Mononuclear cell (primary cell): Measurements from ENCODE around the gene ADAP1. TPM values are rescaled to one million over a fixed set of nuclear protein-coding genes. Genes with fewer than 3 reads are reported as not detected.
"Not testable (repeated sequence)": the region's sequence is repeated elsewhere in the genome, so short reads cannot be mapped to it uniquely, and the experiment has no call there.

Experiments used
- H3K27me3 ChIP-seq: 2 replicates; pipeline ENCODE4 v1.6.0; 2011; ENCODE audit warnings: low read length, control low read depth; ENCODE audit not compliant: insufficient read depth
- H3K4me1 ChIP-seq: 2 replicates; pipeline ENCODE4 v1.5.1; 2011; ENCODE audit warnings: mild to moderate bottlenecking, low read length, control low read depth; ENCODE audit not compliant: insufficient read depth
- H3K4me3 ChIP-seq: 2 replicates; pipeline ENCODE4 v1.5.1; 2011; ENCODE audit warnings: mild to moderate bottlenecking, low read length, moderate library complexity
- H3K9me3 ChIP-seq: 2 replicates; pipeline ENCODE4 v1.5.1; 2011; ENCODE audit warnings: low read depth, mild to moderate bottlenecking, control low read depth, low read length
- total RNA-seq: library from RNA; depleted of rRNA; stranded (reverse); fragments of >200 nt; gene quantifications from one replicate; pipeline ENCODE4 v1.2.3, GENCODE V29; 2012

Gene ADAP1
- total RNA-seq, 1 donor = 24.3 TPM

GRCh38 chr7:959740-960139 lies 5.3 kb upstream of the ADAP1 start:
- H3K4me1 ChIP-seq = peaks cover 72% of the 10 kb centered on the region
- H3K27me3 ChIP-seq, H3K9me3 ChIP-seq, H3K4me3 ChIP-seq: not testable (repeated sequence)

DNA sequence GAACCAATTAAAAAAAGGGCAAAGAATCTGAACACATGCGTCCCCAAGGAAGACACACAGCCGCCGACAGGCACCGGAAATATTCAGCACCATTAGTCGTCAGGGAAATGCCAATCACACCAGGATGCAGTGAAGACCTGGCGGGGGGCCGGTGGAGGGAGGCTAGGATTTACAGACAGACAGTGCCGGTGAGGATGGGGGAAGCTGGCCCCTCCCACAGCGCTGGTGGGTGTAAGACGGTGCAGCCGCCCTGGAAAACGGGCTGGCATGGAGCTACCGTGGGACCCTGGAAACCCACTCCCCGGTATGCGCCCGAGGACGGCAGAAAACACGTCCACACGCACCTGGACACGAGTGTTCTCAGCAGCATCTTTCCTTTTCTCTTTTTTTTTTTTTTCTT lies 4.8 kb upstream of the ADAP1 start:
- Histone ChIP-seq H3K27me3 (no peaks in the 10 kb centered on the region), H3K4me3 (no peak overlapping the region), H3K9me3 (no peaks in the 10 kb centered on the region), H3K4me1 (peaks cover 68% of the 10 kb centered on the region)

GRCh38 chr7:958221-959200 lies 4.0 kb upstream of the ADAP1 start:
- no peaks in the 10 kb centered on the region for H3K27me3 ChIP-seq
- H3K9me3 ChIP-seq = no peaks in the 10 kb centered on the region
- no peak overlapping the region for H3K4me3 ChIP-seq
- H3K4me1 ChIP-seq = peaks cover 62% of the 10 kb centered on the region

DNA sequence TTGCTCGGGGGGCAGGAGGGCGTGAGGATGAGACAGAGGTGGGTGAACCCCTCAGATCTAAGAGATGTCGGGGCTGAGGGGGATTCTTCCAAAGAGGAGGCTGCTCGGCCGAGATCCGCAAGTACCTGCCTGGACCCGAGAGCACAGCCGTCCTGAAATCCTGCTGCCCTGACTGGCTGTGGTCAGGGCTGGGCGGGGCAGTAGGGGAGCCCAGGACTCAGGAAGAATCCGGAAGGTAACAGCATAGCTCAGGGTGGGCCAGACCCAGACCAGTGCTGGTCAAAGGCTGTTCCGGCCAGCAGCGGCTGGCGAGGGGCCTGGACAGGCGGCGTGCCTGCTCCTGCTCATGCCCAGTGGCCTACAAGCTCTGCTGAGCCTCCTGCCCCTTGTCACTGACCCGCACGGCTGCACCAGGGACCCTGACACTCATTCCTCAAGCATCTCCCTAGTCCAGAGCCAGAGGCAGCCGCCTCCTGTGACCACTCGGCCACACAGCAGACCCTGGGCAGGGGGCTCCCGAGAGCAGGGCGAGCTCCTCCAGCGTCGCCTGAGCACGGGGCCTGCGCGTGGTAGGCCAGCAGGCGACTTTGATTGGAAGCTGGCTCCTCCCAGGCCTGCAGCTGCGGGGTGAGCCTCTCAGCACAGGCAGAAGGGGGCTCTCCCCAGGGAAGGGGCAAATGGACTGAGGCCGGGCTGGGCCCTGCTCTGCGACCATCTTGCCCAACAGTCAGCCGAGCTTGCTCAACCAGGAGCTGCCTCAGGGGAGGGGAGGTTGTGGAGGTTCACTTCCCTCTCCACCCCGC lies 3.1 kb upstream of the ADAP1 start:
- Histone ChIP-seq H3K4me3 (no peak overlapping the region), H3K4me1 (peaks cover 62% of the 10 kb centered on the region), H3K9me3 (no peaks in the 10 kb centered on the region), H3K27me3 (no peaks in the 10 kb centered on the region)

- Histone ChIP-seq H3K4me1 (peaks cover 61% of the 10 kb centered on the region), H3K9me3 (no peaks in the 10 kb centered on the region), H3K4me3 (no peak overlapping the region), H3K27me3 (no peaks in the 10 kb centered on the region)
These were observed 1.6 kb upstream of the ADAP1 start for GRCh38 chr7:956031-956430.

DNA sequence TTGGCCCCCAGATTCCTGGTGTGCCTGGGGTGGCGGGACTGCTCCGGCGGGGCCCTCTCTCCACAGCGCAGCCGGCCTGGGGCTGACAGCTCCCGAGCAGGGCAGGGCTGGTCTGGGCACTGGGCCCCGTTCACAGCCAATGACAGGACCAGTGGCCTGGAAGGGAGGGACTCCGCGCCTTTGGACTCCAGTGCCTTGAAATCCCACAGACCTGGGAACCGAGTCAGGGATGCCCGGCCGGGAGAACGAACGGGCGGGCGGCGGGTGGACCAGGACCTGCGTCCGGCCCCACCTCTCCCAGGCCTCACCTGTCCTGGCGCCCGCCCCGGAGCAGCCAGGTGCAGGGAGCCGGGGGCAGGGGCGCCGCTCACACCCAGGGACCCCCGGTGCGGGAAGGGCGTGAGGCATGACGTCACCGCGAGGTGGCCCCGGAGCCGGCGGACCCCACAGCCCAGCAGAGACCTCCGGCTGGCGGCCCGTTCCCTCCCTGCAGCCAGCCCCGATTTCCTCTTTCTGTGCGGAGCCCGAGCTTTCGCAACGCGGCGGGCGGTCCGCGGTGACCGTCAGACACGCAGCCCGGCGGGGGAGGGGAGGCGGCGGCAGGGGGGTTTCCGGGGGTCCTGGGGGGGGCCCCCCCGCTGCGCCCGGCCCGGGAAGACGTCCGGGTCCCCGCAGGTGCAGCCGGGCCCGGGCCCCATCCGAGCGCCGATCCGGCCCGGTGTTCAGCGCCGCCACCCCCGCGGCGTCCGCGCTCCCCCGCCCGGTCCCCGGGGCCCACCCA lies 743 bp downstream of the ADAP1 start:
- no peaks in the 10 kb centered on the region for H3K27me3 ChIP-seq
- H3K4me3 ChIP-seq = peak overlapping the region; percentile 58
- H3K9me3 ChIP-seq = no peaks in the 10 kb centered on the region
- peaks cover 70% of the 10 kb centered on the region for H3K4me1 ChIP-seq

DNA sequence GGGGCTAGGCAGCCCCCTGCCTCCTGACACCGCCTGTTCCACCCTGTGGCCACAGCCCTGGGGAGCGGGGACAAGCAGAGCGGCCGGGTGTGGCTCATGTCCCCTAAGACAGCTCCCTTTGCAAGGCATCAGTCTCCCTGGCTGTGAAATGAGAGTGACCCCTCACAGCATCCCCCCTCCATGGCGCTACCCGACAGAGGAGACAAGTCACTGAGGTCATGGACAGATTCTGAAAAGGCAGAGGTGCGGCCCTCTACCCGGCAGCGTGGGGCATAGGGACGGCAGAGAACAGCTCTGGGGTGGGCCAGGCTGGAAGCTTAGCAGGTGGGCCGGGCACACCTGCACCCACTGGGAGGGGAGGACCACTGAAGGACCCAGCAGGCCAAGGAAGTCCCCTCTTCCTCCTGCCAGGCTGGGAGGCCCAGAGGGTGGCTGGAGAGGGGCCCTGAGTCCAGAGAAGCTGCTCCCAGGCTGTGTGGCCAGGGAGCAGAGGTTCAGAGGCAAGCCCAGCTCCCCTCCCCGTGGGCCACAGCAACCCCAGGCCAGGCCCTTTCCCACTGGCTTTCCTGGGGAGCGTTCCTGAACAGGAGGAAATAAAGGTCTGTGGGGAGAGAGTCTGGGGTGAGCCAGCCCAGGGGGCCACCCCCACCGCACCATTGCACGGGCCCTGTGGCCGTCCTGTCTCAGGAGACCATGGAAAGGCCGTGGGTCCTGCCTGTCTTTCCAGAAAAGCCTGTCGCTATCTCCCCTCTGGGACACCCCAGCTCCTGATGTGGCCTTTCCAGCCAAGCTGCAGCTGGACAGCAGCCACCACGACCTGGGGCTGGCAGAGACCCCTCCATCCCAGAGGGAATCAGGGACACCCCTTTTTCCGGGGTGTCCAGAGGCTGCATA lies 1.7 kb downstream of the ADAP1 start:
- peak overlapping the region; percentile 58 for H3K4me3 ChIP-seq
- no peaks in the 10 kb centered on the region for H3K9me3 ChIP-seq
- H3K4me1 ChIP-seq = peaks cover 61% of the 10 kb centered on the region
- no peaks in the 10 kb centered on the region for H3K27me3 ChIP-seq

- Histone ChIP-seq H3K4me1 (peaks cover 53% of the 10 kb centered on the region), H3K4me3 (no peak overlapping the region), H3K9me3 (no peaks in the 10 kb centered on the region), H3K27me3 (no peaks in the 10 kb centered on the region)
These were observed 2.5 kb downstream of the ADAP1 start for GRCh38 chr7:951881-952547.

- Histone ChIP-seq H3K4me1 (peaks cover 35% of the 10 kb centered on the region), H3K9me3 (no peaks in the 10 kb centered on the region)
These were observed 5.2 kb downstream of the ADAP1 start for GRCh38 chr7:949021-949934.

DNA sequence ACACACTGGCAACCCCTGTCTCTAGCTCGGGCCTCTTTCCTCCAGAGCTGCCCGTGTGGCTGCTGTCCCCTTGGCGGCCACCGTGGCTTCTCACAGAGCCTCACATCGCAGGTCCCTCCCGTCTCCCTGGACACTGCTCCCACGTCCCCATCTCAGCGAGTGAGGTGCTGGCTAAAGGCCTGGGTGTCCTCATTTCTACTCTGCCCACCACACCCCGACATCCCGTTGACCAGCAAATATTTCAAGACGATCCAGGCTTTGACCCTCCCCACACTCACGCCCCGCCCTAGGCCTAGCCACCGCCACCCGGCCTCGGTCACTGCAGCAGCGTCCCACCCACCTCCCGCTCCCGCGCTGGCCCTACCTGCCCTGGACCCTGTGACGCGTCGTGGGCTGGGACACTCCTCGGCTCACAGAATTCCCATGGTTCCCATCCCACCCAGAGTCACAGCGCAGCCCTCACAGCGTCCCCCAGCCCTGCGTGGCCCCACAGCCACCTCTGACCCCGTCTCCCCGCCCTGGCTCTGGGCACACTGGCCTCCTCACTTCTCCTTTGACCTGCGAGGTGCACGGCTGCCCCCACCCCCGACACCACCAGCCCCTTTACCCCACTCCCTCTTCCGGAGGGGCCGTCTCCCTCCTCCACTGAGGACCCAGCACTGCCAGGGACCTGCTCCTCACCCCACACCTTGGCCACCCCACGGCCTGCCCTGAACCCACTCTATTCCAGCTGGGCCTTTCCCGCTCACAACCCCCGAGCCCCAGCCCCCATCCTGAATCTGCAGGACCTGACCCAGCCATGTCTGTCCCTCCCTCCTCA lies 6.9 kb downstream of the ADAP1 start:
- Histone ChIP-seq H3K4me1 (peaks cover 24% of the 10 kb centered on the region), H3K4me3 (no peak overlapping the region), H3K27me3 (no peaks in the 10 kb centered on the region), H3K9me3 (no peaks in the 10 kb centered on the region)

More at GRCh38 chr7:949021-949934, 5.2 kb downstream of the ADAP1 start:
- Histone ChIP-seq H3K27me3 (no peaks in the 10 kb centered on the region), H3K4me3 (no peak overlapping the region)

DNA sequence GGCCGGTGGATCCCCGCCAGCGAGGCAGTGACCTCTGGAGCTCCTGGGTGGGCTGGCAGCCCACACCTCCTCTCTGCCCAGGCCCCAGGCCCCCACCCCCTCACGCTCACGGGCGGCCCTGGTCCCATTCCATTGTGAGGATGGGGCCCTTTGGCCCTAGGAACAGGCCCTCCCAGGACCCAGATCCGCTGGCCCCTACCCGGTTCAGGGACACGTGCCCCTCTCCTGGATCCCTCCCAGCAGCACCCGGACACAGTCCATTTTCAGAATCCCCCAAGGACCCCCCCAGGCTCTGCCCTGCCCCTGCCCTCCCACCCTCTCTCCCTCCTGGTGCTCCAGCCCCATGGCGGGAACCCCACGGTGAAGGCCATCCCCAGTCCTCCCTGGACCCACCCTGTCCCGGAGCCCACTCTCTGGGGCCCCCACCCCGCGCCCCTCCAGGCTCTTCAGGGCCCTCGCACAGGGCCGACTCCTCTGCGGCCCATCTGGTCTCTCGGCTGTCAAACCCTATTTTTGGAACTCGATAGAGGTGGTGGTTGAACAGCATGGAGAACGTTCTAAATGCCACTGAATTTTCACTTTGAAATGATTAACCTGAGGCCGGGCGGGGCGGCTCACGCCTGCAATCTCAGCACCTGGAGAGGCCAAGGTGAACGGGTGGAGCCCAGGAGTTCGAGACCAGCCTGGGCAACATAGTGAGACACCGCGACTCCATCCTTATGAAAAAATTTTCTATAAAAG lies 8.1 kb downstream of the ADAP1 start:
- peaks cover 18% of the 10 kb centered on the region for H3K4me1 ChIP-seq
- H3K27me3 ChIP-seq = no peaks in the 10 kb centered on the region
- no peaks in the 10 kb centered on the region for H3K9me3 ChIP-seq
- no peak overlapping the region for H3K4me3 ChIP-seq
